Measurements from ENCODE around the gene RTL10. TPM values are rescaled to one million over a fixed set of nuclear protein-coding genes. Genes with fewer than 3 reads are reported as not detected.

RTL10 gene
- total RNA-seq (2013; cell fraction: nucleolus; rRNA removed), result 20.1 and 22.8 TPM in 2 replicates
- total RNA-seq (2014; rRNA removed) (10.9 and 12.0 TPM in 2 replicates), total RNA-seq (2014; rRNA removed; fragmentation: Illumina TruSeq; extraction: Trizol) (5.1 and 5.9 TPM in 2 replicates), total RNA-seq (2021) (17.8 and 17.9 TPM in 2 replicates), polyA plus RNA-seq (2011; rRNA removed) (4.0 and 7.2 TPM in 2 replicates), polyA plus RNA-seq (2014; fragmentation: Illumina TruSeq; extraction: Trizol) (7.0 and 9.6 TPM in 2 replicates), polyA plus RNA-seq (2014; fragmentation: Nextera tagmentation; extraction: Ambion mirVana) (1 to 10 TPM; 5.3 to 7.3 TPM), polyA plus RNA-seq (2014; rRNA removed) (10.8 and 11.1 TPM in 2 replicates), polyA plus RNA-seq (2016; fragmentation: Nextera tagmentation; extraction: Ambion mirVana) (10 to 100 TPM; 13.8 to 18.1 TPM), polyA minus RNA-seq (2011; rRNA and poly(A)+ RNA removed) (11.6 and 13.2 TPM in 2 replicates), Bru-seq, nascent RNA (percentile 77 among the genes with signal in this experiment), BruChase-seq, experiment 1, labeled RNA remaining after a 6-hour chase (percentile 83 among the genes with signal in this experiment), BruChase-seq, experiment 2, labeled RNA remaining after a 2-hour chase (percentile 92 among the genes with signal in this experiment)
- polyA plus RNA-seq (2011; ENCODE audit: low read depth), result 6.4 TPM
- 8.1 and 9.5 TPM in 2 replicates for polyA plus RNA-seq (2011; cell fraction: cytosol; rRNA removed)
- polyA plus RNA-seq (2011; cell fraction: nucleus; rRNA removed), result 17.0 and 18.2 TPM in 2 replicates
- polyA plus RNA-seq (2012), result 7.9 and 8.2 TPM in 2 replicates
- polyA minus RNA-seq (2011; cell fraction: cytosol; rRNA and poly(A)+ RNA removed), result 2.8 and 4.0 TPM in 2 replicates
- 8.8 and 17.7 TPM in 2 replicates for polyA minus RNA-seq (2011; cell fraction: nucleus; rRNA and poly(A)+ RNA removed)
- long read RNA-seq, experiment 1, full-length matches to known transcripts, result 5 of 10 reads
- long read RNA-seq, experiment 1, partial matches to known transcripts, result 2 of 10 reads
- long read RNA-seq, experiment 1, other reads (novel, unspliced or antisense), result 3 of 10 reads
- long read RNA-seq, experiment 2, partial matches to known transcripts, result 0 of 2 reads
- long read RNA-seq, experiment 2, other reads (novel, unspliced or antisense), result 2 of 2 reads

- peak; percentile 90 for DNase-seq (ENCODE audit: low read depth, low spot score)
- in situ Hi-C loops (cut with MboI), result no loop called here
- peak; percentile 67 for TF ChIP-seq NKRF (conservative IDR thresholded peaks at IDR 0.05)
- TF ChIP-seq NR2C1 (IDR thresholded peaks at IDR 0.05), result no peak
- no peak for TF ChIP-seq ZSCAN29 (IDR thresholded peaks at IDR 0.05)
- TF ChIP-seq USF2 (IDR thresholded peaks at IDR 0.05; ENCODE audit: borderline replicate concordance, low read depth, low read length), result peak; percentile 34
- TF ChIP-seq CBFB (IDR thresholded peaks at IDR 0.05; ENCODE audit: low read depth), result peak; percentile 27; the same call in 1 of the 2 replicates
- TF ChIP-seq SMAD5 (IDR thresholded peaks at IDR 0.05; ENCODE audit: low read depth), result peak; percentile 73; the same call in 1 of the 2 replicates
- TF ChIP-seq EED (IDR thresholded peaks at IDR 0.05; ENCODE audit: low read depth), result peak; percentile 31; the same call in 1 of the 2 replicates
- TF ChIP-seq CHD2 (IDR thresholded peaks at IDR 0.05; ENCODE audit: borderline replicate concordance, low read depth, low read length), result 0 out of 2 replicates have a peak, but pooled peaks have one; percentile 43
- TF ChIP-seq MEF2B (IDR thresholded peaks at IDR 0.05; ENCODE audit: partially characterized antibody, poor library complexity, severe bottlenecking), result no peak
- peak; percentile 18; the same call in 1 of the 2 replicates for TF ChIP-seq DPF2 (IDR thresholded peaks at IDR 0.05)
- no peak for TF ChIP-seq NFXL1 (IDR thresholded peaks at IDR 0.05; ENCODE audit: borderline replicate concordance)
- peak; percentile 23; the same call in 1 of the 2 replicates for TF ChIP-seq E2F4 (IDR thresholded peaks at IDR 0.05; ENCODE audit: low read depth, low read length)
- TF ChIP-seq LARP7 (IDR thresholded peaks at IDR 0.05), result peak; percentile 78
- no peak for TF ChIP-seq TCF7 (IDR thresholded peaks at IDR 0.05; ENCODE audit: borderline replicate concordance)
- peak; percentile 90 for TF ChIP-seq BACH1 (IDR thresholded peaks at IDR 0.05; ENCODE audit: borderline replicate concordance)
These were observed at the start of gene RTL10, which contains the start of gene GNB1L for GRCh38 chr22:19854778-19855503. RTL10 (minus strand) TSS chr22:19854874; CDS start chr22:19852261, 2,613 bp downstream. GNB1L (minus strand) TSS chr22:19854874; CDS start chr22:19821355, 33,519 bp downstream.

More at GRCh38 chr22:19854778-19855503, at the start of gene RTL10, which contains the start of gene GNB1L:
- ChIA-PET RAD21 (ENCODE audit: unreplicated experiment) (interaction anchor here (1.2 to 1.3 kb wide), 2 partner anchors 87 to 125 kb away, joined by 5 to 7 read pairs; partner anchors contain the start of genes COMT and TXNRD2), POLR2A (interaction anchor here (0.7 to 1.3 kb wide), 4 partner anchors 11 to 377 kb away, joined by 3 to 4 read pairs (median 4); no protein-coding TSS in a partner anchor), CTCF (interaction anchor here (0.8 to 1.9 kb wide), 4 partner anchors 12 to 124 kb away, joined by 3 to 5 read pairs (median 5); no protein-coding TSS in a partner anchor), SMC1A (ENCODE audit: uncharacterized antibody, unreplicated experiment) (interaction anchor here (1.3 to 1.8 kb wide), 2 partner anchors 10 to 82 kb away, joined by 7 to 9 read pairs; no protein-coding TSS in a partner anchor)
- H3K79me2 ChIP-seq (ENCODE audit: control insufficient read depth, insufficient read depth, low read length), result peaks cover 41% of the 10 kb centered on the region
- H3K4me3 ChIP-seq, result peak within 1 kb of the TSS; percentile 93
- H3K27me3 ChIP-seq (replicated peaks in 1 of 2; ENCODE audit: control insufficient read depth in 2 of 2, insufficient read depth in 2 of 2, low read length in 1 of 2), result no peaks in the 10 kb centered on the region
- peak within 1 kb of the TSS; percentile 97 for H3K27ac ChIP-seq (ENCODE audit: control insufficient read depth, insufficient read depth)
- peaks cover 11 to 12% of the 10 kb centered on the region in 2 experiments for H3K36me3 ChIP-seq (ENCODE audit: control insufficient read depth in 2 of 2, insufficient read depth in 2 of 2, low read length in 1 of 2)
- ATAC-seq (peak; percentile 93), FAIRE-seq (peak; percentile 56)
- BruUV-seq (replicated peaks), result TSS peak; percentile 84
- H3K9ac ChIP-seq (ENCODE audit: control insufficient read depth, insufficient read depth, low read length), result peak within 1 kb of the TSS; percentile 92
- peaks cover 9% of the 10 kb centered on the region for H3K4me1 ChIP-seq (ENCODE audit: control insufficient read depth, insufficient read depth, low read length)
- H4K20me1 ChIP-seq (ENCODE audit: control insufficient read depth, insufficient read depth), result no peaks in the 10 kb centered on the region
- H3K9me3 ChIP-seq (replicated peaks; ENCODE audit: control insufficient read depth, insufficient read depth, low read length), result no peaks in the 10 kb centered on the region
- H3K4me2 ChIP-seq (ENCODE audit: control insufficient read depth, insufficient read depth), result peak within 1 kb of the TSS; percentile 97
- intact Hi-C loops (cut with micrococcal nuclease; ENCODE audit: unreplicated experiment), result loop anchor here (5.0 kb wide), 1 partner anchor 87 kb away; the partner anchor contains the start of genes COMT and TXNRD2
- WGBS (ENCODE audit: insufficient coverage, insufficient replicate concordance, low lambda C conversion rate, missing lambda C conversion rate), result 1% methylated on average over 72 of the region's 81 CpGs
- H2AFZ ChIP-seq (ENCODE audit: control insufficient read depth, low read depth, low read length), result peak within 1 kb of the TSS; percentile 84
